Activated T-cell treated with anti-CD3 and anti-CD28 coated beads for 4 hours (primary cell): ENCODE results near the gene ARGFX.
"Not testable (repeated sequence)": the region's sequence is repeated elsewhere in the genome, so short reads cannot be mapped to it uniquely, and the experiment has no call there.

Experiments
- DNase-seq: peaks from one replicate; pipeline ENCODE4 v3.0.0-alpha.2; 2020

ARGFX gene

DNA sequence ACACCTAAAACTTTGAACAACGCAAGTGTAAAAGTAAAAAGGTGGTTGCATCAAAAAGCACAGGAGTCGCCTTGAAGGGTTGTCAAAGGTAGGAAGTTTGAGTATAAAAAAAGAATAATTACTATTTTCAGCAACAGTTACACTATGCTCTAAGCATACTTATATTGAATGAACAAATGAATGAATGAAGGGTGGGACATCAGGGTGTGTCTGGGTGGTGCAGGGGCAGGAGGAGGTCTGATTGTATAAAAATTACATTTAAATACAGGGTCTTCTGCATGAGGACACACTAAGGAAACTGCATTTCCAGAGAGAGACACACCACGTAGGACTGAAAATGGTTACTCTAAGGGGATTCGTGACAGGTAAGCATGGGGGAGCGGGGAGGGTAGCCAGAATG is at the start of gene ARGFX:
Gene ARGFX, plus strand, starts transcription at position 301 of the 400 bp plus-strand sequence. CDS start 2,765 bp downstream, outside the sequence.
- DNase-seq = no peak

DNA sequence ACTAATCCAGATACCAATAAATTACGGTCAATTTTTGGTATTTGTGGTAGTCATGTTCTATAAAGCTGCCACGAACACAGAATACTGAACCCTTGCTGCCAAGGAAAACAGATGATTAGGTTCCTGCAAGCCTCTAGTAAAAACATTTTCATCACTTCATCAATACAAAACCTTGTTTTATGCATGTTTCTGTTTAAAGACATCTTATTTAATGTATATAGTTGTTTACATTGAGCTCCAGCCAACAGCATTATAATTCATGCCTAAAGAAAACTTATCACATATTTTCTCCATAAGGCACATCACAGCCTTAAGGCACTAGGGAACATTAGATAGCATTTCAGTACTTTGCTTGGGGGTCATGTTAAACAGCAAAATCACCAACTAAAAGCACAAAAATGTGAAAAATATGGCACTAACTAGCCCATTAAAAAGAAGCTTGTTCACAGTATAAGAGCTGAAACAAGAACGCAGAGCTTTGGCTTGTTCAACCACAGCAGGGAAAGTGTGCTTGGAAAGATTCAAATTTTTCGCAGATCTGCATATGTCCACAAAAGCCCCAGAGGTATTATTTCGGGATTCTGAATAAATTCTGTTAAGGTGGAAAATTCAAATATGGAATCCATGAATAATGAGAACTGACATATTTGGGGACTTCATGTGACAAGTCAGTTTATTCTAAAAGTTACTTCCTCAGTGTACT is 49.6 kb upstream of the ARGFX start:
- DNase-seq = no peak

DNA sequence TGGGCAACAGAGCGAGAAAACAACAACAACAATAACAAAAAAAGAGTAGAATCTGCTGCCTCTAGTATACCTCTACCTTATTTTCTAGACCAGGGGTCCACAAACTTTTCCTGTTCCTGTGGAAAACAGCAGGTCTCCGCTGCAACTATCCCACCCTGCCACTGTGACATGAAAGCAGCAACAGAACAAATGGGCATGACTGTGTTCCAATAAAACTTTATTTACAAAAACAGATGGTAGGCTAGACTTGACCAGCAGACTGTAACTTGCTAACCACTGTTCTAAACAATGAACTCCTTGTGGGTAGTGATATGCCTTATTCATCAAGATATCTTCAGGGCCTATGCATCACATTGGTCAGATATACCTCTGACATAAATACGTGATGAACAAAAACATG is 47.2 kb upstream of the ARGFX start:
- no peak for DNase-seq

DNA sequence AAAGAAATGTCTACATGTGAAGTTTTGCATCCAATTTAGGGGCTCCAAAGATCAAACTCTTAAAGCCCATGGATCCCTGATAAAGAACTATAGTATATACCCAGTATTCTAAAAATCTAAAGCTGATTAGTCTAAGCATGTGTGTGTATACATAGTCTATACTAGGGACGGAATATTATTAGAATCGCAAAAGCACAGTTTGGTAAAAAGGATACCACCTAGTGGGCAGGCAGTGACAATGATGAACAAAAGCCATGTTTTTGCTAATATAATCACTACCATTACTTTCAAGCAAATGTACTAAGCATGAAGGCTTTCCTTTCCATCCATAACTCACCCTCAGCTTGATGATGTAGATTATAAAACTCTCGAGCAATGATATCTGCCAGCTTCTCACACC is 38.4 kb upstream of the ARGFX start:
- no peak for DNase-seq

DNA sequence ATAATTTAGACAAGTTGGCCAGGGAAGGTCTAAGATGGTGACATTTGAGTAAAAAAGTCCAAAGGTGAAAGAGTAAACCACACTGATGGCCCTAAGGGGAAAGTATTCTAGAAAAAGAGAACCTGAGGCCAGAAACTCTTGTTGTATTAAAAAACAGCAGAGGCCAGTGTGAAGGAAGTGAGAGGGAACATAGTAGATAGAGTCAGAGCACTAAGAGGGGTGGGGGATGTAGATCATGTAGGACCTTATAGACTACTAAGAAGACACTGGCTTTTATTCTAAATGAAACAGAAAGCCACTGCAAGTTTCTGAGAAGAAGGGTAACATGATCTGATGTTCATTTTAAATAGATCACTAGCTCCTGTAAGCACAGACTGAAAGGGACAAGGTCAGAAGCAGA is 36.5 kb upstream of the ARGFX start:
- DNase-seq = no peak

DNA sequence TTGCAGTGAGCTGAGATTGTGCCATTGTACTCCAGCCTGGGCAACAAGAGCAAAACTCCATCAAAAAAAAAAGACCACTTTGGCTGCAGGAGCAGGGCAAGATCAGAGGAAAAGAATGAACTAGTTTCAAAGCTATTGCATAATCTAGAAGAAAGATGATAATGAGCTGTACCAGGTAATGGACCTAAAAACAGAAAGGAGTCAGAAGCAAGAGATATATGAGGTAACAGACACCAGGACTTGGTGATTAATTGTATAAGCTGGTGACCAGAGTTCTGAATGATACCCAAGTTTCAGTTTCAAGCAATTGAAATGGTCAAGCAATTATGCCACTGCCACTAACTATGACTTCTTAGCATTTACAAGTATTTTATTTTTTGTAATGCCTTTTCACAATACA is 24.8 kb upstream of the ARGFX start:
- no peak for DNase-seq

DNA sequence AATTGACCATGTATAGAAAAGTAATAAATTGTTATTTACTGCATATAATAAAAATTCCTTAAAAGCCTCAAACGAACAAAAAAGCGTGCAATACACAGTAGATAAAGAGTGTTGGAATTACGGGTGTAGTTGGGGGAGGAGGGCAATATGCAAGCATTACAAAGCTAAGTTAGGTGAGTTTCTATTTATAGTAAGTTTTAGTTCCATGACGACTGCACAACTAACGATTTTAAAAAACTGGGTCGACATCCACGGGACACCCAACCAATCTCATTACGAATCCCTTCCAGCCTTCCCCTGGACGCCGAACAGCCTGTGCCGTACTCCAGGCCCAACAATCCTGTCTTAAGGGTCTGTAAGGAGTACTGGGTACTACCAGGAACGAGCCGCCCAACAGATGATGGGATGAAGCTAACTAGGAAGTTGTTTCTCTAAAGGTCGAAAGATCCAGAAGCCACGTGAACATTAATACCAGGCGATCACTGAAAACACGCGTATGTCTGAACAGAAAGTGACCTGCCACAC is 22.6 kb upstream of the ARGFX start:
- no peak for DNase-seq

DNA sequence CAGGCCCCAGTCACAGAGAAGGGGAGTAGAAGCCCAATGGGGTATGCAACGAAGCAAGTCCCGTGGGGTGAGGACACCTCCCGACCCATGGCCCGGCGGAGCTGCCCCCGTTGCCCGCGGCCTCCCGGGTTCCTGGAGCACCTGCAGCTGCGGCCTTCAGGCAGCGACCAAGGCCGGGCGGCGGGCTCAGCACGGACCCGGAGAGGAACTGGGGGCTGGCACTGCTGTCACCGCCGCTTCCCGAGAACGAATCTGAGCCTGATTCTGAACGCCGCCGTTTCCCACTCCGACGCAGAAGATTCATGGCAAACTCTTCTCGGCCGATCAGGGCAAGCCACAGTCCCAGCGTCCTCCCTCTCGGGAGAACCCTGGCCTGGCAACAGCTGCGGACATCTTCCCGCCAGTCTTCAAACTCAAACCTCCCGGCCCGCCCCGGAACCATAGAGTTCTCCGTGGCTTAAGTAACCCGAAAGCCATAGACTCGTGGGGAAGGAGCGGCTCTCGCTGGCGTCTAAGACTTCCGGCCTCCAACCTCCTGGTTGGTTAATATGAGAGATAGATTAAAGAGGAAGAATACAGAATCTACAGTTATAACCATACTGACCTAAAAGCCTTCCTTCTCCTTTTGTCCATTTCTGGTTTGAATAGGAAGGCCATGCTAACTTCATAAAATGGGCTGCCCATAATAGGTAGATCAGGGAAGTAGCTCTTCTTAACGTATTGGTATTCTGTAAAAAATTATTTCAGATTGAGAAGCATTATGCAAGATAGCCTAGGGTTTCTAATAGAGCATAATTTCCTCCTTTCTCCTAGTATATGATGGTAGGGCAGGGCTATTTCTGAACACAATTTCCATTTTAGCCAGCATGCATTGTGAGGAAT is 21.9 kb upstream of the ARGFX start, which contains the start of gene POLQ:
Gene POLQ, minus strand, starts transcription at position 415 of the 882 bp plus-strand sequence. Its CDS starts 111 bp downstream, at position 304.
- peak; percentile 80 for DNase-seq

DNA sequence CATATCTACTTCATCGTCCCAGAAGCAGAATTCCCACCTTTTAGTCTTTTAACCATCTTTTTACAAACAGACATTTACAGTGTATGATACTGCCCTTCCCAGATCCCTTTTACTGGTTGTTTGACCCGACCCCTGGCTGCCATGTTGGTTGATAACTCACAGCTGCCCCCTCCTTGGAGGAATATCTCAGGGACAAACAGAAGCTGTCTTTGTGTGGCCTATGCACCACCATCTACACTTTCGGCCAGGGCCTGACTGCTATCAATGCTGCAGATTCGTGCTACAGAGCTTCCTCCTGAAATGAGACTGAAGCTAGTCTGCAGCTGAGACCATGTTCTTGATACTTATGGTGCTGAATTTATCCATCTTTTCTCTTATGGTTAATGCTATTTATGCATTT is 15.4 kb upstream of the ARGFX start:
- no peak for DNase-seq

DNA sequence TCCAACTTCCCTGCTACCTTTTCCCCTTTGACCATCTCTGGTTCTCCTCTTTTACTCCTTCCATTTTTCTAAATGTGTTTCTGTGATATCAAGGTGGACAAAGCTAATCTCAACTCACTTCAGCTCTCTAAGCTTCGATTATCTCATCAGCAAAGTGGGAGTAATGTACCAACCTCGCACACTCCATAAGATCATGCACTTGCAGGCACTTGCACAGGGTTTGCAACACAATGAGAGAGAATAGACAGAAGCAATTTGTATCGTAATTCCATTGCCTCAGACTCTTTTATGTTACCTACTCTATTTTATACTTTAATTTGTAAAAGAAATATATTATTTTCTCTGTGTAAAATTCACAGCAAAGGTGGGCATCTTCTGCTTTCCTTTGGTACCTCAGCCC is 15.0 kb upstream of the ARGFX start:
- no peak for DNase-seq

DNA sequence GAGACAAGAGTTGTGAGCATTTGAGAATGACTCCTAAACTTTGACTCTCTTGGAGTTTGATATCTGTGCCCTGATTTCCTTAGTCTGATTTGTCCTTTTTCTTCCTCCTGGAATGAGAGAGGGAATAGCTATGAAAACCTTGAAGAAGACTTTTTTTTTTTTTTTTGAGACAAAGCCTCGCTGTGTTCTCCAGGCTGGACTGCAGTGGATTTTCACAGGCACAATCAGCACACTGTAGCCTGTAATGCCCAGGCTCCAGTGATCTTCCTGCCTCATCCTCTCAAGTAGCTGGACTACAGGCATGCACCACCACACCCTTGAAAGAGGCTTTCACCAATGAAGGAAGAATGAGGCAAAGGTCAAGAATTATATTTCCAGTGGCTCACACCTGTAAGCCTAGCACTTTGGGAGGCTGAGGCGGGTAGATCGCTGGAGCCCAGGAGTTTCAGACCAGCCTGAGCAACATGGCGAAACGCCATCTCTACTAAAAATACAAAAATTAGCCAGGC is 10.3 kb upstream of the ARGFX start:
- no peak for DNase-seq

DNA sequence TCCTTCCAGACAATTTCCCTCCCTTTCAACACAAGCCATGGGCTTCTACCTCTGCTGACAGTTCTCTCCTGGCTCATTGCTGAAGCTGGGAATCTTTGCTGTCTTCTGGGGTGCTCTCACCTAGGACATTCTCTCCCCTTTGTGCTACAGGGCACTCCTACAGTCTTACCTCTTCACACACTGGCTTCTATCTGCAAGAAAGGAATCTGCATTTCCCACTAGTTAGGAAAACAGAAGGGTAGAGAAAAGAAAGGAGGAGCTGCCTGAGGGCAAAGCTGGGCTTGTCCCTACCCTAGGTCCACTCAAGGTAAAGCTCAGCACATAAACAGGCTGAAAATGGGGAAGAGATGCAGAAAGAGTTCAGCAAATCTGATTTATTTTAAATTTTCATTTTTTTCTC is 5.6 kb upstream of the ARGFX start:
- no peak for DNase-seq

DNA sequence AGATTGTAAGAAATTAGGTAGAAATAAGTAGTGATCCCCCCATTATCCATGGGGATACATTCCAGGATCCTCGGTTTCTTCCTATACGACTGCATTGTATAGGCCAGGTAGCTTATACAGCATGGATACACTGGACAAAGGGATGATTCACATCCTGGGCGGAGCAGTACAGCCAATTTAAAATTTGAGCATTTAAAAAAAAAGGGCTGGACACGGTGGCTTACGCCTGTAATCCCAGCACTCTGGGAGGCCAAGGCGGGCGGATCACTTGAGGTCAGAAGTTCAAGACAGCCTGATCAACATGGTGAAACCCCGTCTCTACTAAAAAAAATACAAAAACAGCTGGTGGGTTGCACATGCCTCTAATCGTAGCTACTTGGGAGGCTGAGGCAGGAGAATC is 976 bp upstream of the ARGFX start:
- no peak for DNase-seq

DNA sequence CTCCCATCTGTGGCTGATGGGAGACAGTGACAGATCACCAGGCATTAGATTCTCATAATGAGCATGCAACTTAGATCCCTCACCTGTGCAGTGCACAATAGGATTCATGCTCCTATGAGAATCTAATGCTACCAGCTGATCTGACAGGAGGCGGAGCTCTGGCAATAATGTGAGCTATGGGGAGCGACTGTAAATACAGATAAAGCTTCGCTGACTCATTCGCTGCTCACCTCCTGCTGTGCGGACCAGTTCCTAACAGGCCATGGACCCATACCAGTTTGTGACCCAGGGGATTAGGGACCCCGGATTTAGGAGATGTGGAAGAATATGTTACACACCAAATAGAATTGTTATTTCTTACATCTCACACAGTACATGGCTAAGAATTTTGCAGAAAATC is 6.7 kb downstream of the ARGFX start:
- no peak for DNase-seq

DNA sequence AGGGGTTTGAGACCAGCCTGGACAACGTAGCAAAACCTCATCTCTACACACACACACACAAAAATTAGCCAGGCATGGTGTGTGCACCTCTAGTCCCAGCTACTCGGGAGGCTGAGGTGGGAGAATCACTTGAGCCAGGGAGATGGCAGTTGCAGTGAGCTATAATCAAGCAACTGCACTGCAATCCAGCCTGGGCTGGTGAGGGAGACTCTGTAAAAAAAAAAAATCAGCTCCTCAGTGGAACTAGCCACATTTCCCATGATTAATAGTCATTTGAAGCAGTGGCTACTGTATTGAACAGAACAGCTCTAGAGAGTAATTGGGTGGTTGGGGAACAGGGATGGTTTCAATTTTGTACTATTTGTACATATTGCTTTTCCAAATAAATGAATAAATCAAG is 13.9 kb downstream of the ARGFX start:
- no peak for DNase-seq

DNA sequence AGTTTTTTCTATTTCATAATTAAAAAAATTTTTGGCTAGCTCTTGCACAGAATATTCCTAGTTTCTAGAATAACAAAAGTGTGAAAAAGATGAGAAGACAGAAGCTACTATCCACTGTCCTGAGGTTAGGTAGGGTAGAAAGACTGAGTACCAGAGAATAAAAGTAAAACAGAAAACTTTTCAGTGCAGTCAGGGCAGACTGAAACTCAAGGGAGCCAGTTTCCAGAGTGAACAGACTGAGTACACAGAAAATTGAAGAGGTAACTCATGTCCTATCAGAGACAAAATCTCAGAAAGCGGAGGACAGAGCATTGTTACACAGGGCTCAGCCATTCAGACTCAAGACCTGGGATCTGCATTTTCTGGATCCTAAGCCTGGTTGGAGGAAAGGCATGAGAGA is 16.7 kb downstream of the ARGFX start:
- no peak for DNase-seq

DNA sequence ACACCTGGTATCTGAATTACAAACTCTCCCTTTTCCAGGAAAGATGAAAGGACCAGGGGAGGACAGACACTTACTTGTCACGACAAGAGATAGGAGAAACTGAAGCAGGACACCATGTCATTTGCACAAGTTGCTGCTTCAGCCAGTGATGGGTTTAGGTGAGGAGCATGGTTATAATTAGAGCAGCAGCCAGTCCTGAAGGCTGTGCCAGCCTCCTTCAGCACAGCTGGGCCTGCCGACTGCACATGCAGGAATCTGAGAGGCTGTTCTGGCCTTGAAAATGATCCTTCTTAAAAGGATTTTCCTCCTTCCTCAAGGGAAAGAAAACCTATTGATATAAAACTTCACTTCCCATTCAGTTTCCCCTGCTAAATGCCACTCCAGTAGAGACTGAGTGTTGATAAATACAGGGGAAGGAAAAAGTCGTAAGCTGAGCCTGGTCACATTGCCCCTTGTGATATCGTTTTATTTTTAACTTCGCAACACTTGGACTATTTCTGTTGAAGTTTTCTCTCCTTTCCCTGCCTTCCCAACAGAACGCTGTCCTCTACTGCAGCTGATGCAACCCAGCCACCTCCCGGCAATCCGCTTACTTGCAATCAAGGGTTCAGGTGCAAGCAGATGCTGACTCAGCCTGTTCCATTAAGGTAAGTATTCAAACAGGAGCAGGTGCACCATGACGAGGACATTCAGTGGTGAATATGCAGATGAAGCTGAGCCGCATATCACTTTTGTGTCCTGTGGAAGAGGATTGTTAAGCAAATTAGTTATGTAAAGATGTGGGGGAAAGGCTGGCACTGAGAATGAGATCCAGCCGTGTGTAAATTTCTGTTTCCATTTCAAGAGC is 25.3 kb downstream of the ARGFX start, which contains the start of gene FBXO40:
Gene FBXO40, plus strand, starts transcription at position 524 of the 847 bp plus-strand sequence. CDS start 27,197 bp downstream, outside the sequence.
- no peak for DNase-seq

DNA sequence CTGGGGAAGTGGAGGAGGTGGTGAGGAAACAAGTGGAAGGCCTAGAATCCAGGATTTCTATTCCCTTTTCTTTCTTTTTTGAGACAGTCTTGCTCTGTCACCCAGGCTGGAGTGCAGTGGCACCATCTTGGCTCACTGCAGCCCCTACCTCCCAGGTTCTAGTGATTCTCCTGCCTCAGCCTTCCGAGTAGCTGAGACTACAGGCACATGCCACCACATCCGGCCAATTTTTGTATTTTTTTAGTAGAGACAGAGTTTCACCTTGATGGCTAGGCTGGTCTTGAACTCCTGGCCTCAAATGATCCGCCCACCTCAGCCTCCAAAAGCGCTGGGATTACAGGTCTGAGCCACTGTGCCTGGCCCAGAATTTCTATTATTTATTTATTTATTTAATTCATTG is 26.1 kb downstream of the ARGFX start:
- not testable (repeated sequence) for DNase-seq

DNA sequence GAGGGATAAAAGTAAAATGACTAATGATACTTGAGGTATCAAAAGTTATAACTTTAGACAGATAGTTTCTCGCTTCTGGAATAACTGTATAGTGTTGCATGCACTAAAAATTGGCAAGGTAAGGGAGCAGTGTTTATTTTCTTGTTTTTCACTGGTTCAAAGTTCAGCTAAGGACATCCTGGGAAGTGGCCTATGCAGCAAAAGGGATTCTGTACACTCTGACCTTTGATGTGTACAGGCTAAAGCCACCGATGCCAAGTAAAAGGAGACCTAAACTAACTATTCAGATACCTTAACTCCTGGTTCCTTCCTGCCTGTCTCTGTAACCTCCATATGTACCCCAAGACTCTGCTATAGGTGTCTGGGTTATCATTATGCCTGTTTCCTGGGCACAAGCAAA is 27.1 kb downstream of the ARGFX start:
- DNase-seq = no peak

DNA sequence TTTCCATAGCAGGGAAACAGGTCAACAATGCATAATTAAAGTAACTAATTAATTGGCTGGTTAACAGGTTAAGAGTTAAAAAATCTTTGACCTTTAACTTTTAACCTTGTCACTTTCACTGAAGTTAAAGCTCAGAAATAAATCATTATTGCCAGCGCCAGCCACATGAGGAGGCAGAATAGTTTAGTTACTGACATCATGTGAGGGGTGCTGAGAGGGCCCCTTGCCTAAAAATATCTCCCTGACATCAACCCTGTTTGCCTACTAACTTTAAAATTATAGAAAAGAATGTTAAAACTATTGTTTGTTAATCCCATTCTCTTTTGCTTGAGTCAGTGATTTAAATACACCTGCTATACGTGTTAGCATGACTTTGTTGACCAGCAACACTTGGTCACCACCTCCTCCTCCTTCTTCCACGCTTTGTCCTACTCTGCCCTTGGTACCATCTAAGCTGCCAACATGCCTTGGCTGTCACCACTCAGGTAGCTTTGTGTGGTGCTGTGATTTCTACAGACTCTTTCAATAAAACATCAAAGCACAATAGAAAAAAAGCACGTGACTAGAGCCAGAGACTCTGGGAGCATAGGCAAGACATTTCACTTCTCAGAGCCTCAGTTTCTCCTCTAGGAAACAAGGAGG is 28.1 kb downstream of the ARGFX start:
- DNase-seq = no peak

DNA sequence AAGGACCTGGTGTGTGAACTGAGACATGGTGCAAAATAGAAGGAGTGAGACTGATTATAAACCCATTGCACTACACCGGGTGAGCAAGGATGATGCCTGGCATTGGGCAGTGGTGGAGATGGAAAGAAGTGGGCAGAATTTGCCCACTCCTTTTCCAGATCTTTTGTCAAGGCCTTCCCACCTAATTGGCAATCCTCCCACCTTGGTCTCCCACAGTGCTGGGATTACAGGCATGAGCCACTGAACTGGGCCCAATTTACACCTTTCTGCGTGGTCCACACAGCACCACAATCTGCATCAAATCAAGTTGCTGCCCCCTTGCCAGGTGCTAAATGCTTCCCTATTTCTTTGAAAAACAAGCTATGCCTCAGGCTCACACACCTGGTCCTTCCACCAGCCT is 30.8 kb downstream of the ARGFX start:
- no peak for DNase-seq

DNA sequence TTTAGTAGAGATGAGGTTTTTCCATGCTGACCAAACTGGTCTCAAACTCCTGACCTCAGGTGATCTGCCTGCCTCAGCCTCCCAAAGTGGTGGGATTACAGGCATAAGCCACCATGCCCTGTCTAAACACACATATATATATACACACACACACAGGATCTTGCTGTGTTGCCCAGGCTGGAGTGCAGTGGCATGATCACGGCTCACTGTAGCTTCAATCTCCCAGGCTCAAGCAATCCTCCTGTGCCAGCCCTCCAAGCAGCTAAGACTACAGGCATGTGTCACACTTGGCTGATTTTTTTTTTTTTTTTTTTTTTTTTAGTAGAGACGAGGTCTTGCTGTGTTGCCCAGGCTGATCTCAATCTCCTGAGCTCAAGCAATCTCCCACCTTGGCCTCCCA is 32.2 kb downstream of the ARGFX start:
- not testable (repeated sequence) for DNase-seq
